Tibial artery (tissue), 4 donors: ENCODE data around the gene JAKMIP1.
A peak's percentile ranks its signal among the peaks of the same experiment; 100 is the strongest.

Experiments
- DNase-seq, 2 donors: peaks; one replicate each; pipeline ENCODE4 v3.0.0-alpha.2; 2019
- H3K27ac ChIP-seq, 2 donors: fragments of 200-600 bp; sonication (generic) in 1 of 2; 1 replicate in 1 of 2; 2 replicates in 1 of 2; pipeline ENCODE4 v1.5.1; 2018 to 2019; ENCODE audit warnings: mild to moderate bottlenecking in 1 of 2
- H3K27me3 ChIP-seq, 2 donors: fragments of 200-600 bp; sonication (generic) in 1 of 2; one replicate each; pipeline versions ENCODE4 v1.5.1 to v1.6.0; 2016 to 2019
- H3K36me3 ChIP-seq, 3 donors: fragments of 200-600 bp; sonication (generic) in 2 of 3; one replicate each; pipeline ENCODE4 v1.5.1; 2016 to 2019; ENCODE audit warnings: mild to moderate bottlenecking in 2 of 3
- H3K4me1 ChIP-seq, 4 donors: fragments of 200-600 bp; sonication (generic) in 2 of 4; 1 replicate in 3 of 4; 2 replicates in 1 of 4; pipeline ENCODE4 v1.5.1; 2016 to 2019
- H3K4me3 ChIP-seq, 2 donors: fragments of 200-600 bp; sonication (generic) in 1 of 2; 1 replicate in 1 of 2; 2 replicates in 1 of 2; pipeline ENCODE4 v1.5.1; 2018 to 2019; ENCODE audit warnings: mild to moderate bottlenecking in 2 of 2
- H3K9me3 ChIP-seq, 3 donors: fragments of 200-600 bp; sonication (generic) in 1 of 3; one replicate each; pipeline ENCODE4 v1.5.1; 2016 to 2019
- CTCF ChIP-seq, 2 experiments: fragments of 200-600 bp in 1 of 2; fragments of 450-650 bp in 1 of 2; IDR thresholded peaks; one replicate each; pipeline ENCODE4 v1.5.1; 2017 to 2019; ENCODE audit warnings: antibody characterized with exemption in 2 of 2, mild to moderate bottlenecking in 1 of 2, moderate library complexity in 1 of 2
- intact Hi-C: fragments of 100-400 bp; cut with DNase I; formaldehyde crosslinking; loops from one replicate; pipeline ENCODE4 v1.15.0; 2023; ENCODE audit warnings: low total_unique reads

JAKMIP1 gene

DNA sequence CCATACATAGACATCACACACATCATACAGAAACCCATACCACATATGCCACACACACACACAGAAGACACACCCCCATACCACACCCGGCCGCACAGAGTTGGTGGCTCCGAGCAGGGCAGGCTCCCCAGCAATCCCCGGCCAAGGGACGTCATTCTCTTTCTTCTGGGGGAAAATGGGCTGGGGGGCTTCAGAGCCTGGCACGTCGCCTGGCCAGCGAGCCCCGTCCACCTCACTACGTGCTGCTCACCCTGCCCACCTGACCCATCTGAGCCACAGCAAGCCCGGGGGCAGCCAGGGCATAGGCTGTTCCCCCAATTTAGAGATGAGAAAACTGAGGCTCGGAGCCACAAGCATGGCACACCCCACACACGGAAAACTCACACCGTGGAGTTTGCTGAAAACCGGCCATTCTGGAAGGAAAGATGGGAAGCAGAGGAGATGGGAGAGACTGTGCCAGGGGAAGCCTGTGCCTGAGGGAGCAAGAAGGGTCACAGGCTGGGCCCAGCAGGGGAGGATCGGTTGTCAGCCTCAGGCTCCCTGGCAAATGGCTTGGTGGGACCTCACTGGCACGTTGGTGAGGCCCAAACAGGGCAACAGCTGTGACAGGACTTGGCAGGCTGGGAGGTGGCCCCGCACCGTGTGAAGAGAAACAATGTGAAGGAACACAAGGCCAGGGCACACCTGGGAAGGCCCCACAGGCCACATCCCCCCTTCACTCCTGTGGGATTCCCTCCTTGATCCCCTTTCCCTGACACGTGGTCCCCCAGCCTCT, 73.2 kb downstream of the JAKMIP1 start:
- Histone ChIP-seq H3K36me3 (no peaks in the 10 kb centered on the region), H3K27me3 (peaks cover 0 to 12% of the 10 kb centered on the region in 2 donors), H3K4me3 (no peak overlapping the region), H3K9me3 (no peaks in the 10 kb centered on the region), H3K4me1 (no peaks in the 10 kb centered on the region), H3K27ac (no peak overlapping the region)
- DNase-seq = peak in 1 of 2 donors; percentile 53
- intact Hi-C loops = no loop called here
- TF ChIP-seq CTCF (IDR thresholded peaks at IDR 0.05) = no peak

- peaks cover 0 to 12% of the 10 kb centered on the region in 2 donors for H3K27me3 ChIP-seq
- no peak for TF ChIP-seq CTCF (IDR thresholded peaks at IDR 0.05)
These were observed 75.2 kb downstream of the JAKMIP1 start for GRCh38 chr4:6125103-6125651.

DNA sequence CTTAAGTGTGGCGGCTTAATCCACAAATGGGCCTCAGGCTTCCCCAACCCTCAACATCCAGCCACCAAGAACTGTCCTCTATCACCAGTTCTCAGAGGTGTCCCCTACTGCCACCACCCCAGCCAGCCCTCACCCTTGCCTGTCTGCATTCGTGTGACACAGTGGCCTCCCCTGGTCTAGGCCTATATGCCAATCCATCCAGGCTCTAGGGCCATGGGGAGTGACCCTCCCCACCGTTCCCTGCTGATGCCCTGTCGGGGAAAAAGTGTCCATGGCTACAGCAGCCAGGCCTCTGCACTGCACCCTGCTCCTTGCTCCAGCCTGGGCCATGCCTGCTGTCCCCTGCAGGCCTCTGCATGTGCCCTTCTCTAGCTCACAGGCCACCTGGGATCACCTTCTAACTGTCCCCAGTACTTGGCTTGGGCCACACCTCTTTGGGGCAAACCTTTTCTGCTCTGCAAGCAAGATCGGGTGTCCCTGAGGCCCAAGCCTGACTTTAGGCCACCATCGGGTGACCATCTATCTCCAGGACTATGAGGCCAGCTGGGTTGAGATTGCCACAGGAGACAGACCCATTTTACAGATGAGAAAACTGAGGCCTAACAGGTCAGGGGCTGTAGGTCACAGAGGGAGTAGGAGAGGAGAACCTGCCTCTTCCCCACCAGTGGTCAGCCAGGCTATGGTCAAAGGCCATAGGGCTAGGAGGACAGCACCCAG, 75.8 kb downstream of the JAKMIP1 start:
- Histone ChIP-seq H3K36me3 (no peaks in the 10 kb centered on the region), H3K27me3 (peaks cover 0 to 12% of the 10 kb centered on the region in 2 donors), H3K9me3 (no peaks in the 10 kb centered on the region), H3K27ac (no peak overlapping the region), H3K4me3 (no peak overlapping the region), H3K4me1 (no peaks in the 10 kb centered on the region)
- peak in 1 of 2 donors; percentile 10 for DNase-seq
- intact Hi-C loops = no loop called here
- no peak for TF ChIP-seq CTCF (IDR thresholded peaks at IDR 0.05)

More at GRCh38 chr4:6125103-6125651, 75.2 kb downstream of the JAKMIP1 start:
- H3K36me3 ChIP-seq = no peaks in the 10 kb centered on the region
- H3K4me1 ChIP-seq = no peaks in the 10 kb centered on the region
- H3K27ac ChIP-seq = no peak overlapping the region
- H3K9me3 ChIP-seq = no peaks in the 10 kb centered on the region
- H3K4me3 ChIP-seq = no peak overlapping the region
- intact Hi-C loops = no loop called here
- peak; percentile 10 to 33 for DNase-seq

DNA sequence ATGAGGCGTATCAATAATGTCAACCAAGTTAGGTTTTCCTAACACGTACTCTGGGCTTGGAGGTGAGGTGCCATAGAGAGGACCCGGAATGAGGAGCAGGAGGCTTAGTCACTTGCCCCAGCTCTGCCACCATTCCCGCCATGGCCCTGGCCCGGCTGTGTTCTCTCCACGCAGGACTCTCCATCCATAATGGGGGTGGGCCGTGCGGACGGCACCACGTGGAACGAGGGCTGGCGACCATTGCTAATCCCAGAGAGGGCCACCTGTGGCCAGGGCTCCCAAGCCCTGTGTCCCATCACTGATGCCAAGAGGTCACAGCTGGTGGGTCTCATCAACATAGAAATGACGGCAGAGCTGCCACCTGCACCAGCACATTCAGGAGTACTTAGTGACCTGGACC, 76.4 kb downstream of the JAKMIP1 start:
- Histone ChIP-seq H3K9me3 (no peaks in the 10 kb centered on the region), H3K4me3 (no peak overlapping the region), H3K27ac (no peak overlapping the region), H3K36me3 (no peaks in the 10 kb centered on the region), H3K4me1 (no peaks in the 10 kb centered on the region), H3K27me3 (peaks cover 0 to 12% of the 10 kb centered on the region in 2 donors)
- no peak for TF ChIP-seq CTCF (IDR thresholded peaks at IDR 0.05)
- DNase-seq = peak; percentile 13 to 52
- intact Hi-C loops = no loop called here

DNA sequence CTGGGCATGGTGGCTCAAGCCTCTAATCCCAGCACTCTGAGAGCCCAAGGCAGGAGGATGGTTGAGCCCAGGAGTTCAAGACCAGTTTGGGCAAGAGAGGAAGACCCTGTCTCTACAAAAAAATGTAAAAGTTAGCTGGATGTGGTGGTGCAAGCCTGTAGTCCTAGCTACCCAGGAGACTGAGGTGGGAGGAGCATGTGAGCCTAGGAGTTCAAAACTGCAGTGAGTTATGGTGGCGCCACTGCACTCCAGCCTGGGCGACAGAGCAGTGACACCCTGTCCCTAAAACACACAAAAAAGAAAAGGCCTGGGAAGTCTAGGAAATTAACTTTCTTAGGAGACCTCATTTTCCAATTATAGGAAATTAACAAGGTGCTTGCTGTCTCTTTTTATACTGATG, 76.8 kb downstream of the JAKMIP1 start:
- Histone ChIP-seq H3K4me3 (no peak overlapping the region), H3K36me3 (no peaks in the 10 kb centered on the region), H3K4me1 (no peaks in the 10 kb centered on the region), H3K9me3 (no peaks in the 10 kb centered on the region), H3K27ac (no peak overlapping the region), H3K27me3 (peaks cover 0 to 12% of the 10 kb centered on the region in 2 donors)
- DNase-seq = peak in 1 of 2 donors; percentile 10
- intact Hi-C loops = no loop called here
- TF ChIP-seq CTCF (IDR thresholded peaks at IDR 0.05) = no peak
